ENCODE data around the gene CAMK2D. TPM values are rescaled to one million over a fixed set of nuclear protein-coding genes. Genes with fewer than 3 reads are reported as not detected.
A peak's percentile ranks its signal among the peaks of the same experiment; 100 is the strongest.

CAMK2D gene
- total and polyA plus RNA-seq, 2 donors from 2014 or later, result 9.1 to 34.7 TPM

- no peaks in the 10 kb centered on the region for H3K36me3 ChIP-seq (ENCODE audit: control insufficient read depth in 2 of 3, insufficient read depth in 3 of 3, low read length in 3 of 3)
- peaks cover 0 to 4% (median 2%) of the 10 kb centered on the region in 3 donors for H3K4me1 ChIP-seq (ENCODE audit: control insufficient read depth in 2 of 3, insufficient read depth in 2 of 3, low read depth in 1 of 3, low read length in 3 of 3)
- H3K4me3 ChIP-seq (ENCODE audit: low read length in 3 of 3), result no peak overlapping the region
- H3K9me3 ChIP-seq (ENCODE audit: control insufficient read depth in 2 of 3, insufficient read depth in 1 of 3, low read length in 3 of 3), result no peaks in the 10 kb centered on the region
- H3K27ac ChIP-seq (ENCODE audit: low read depth in 2 of 2, low read length in 2 of 2), result no peak overlapping the region
- TF ChIP-seq CTCF (IDR thresholded peaks at IDR 0.05; ENCODE audit: borderline replicate concordance, extremely low read depth, insufficient read depth), result no peak
- no peak overlapping the region for H3K9ac ChIP-seq (ENCODE audit: low read length in 3 of 3)
- no peaks in the 10 kb centered on the region for H3K27me3 ChIP-seq (ENCODE audit: control insufficient read depth, insufficient read depth, low read length)
- DNase-seq (peak in 1 of 5 donors; percentile 23), FAIRE-seq (peak; percentile 33)
- intact Hi-C loops (cut with DNase I), result no loop called here
Measured at GRCh38 chr4:113575401-113575800, 186.1 kb downstream of the CAMK2D start.

GRCh38 chr4:113574636-113575103, 186.9 kb downstream of the CAMK2D start:
- TF ChIP-seq CTCF (IDR thresholded peaks at IDR 0.05; ENCODE audit: borderline replicate concordance, extremely low read depth, insufficient read depth), result no peak
- Histone ChIP-seq H3K4me3 (ENCODE audit: low read length in 3 of 3) (no peak overlapping the region), H3K27ac (ENCODE audit: low read depth in 2 of 2, low read length in 2 of 2) (peak overlapping the region in 1 of 2 donors; percentile 78), H3K4me1 (ENCODE audit: control insufficient read depth in 2 of 3, insufficient read depth in 2 of 3, low read depth in 1 of 3, low read length in 3 of 3) (peaks cover 0 to 4% (median 2%) of the 10 kb centered on the region in 3 donors), H3K36me3 (ENCODE audit: control insufficient read depth in 2 of 3, insufficient read depth in 3 of 3, low read length in 3 of 3) (no peaks in the 10 kb centered on the region), H3K9me3 (ENCODE audit: control insufficient read depth in 2 of 3, insufficient read depth in 1 of 3, low read length in 3 of 3) (no peaks in the 10 kb centered on the region), H3K9ac (ENCODE audit: low read length in 3 of 3) (no peak overlapping the region), H3K27me3 (ENCODE audit: control insufficient read depth, insufficient read depth, low read length) (no peaks in the 10 kb centered on the region)
- peak in 2 of 5 donors; percentile 66 to 83 for DNase-seq
- FAIRE-seq, result no peak
- intact Hi-C loops (cut with DNase I), result no loop called here

- no peak for FAIRE-seq
- no peaks in the 10 kb centered on the region for H3K36me3 ChIP-seq (ENCODE audit: control insufficient read depth in 2 of 3, insufficient read depth in 3 of 3, low read length in 3 of 3)
- H3K9ac ChIP-seq (ENCODE audit: low read length in 3 of 3), result no peak overlapping the region
- intact Hi-C loops (cut with DNase I), result no loop called here
- no peak overlapping the region for H3K27ac ChIP-seq (ENCODE audit: low read depth in 2 of 2, low read length in 2 of 2)
- no peak for TF ChIP-seq CTCF (IDR thresholded peaks at IDR 0.05; ENCODE audit: borderline replicate concordance, extremely low read depth, insufficient read depth)
- H3K4me3 ChIP-seq (ENCODE audit: low read length in 3 of 3), result no peak overlapping the region
- no peaks in the 10 kb centered on the region for H3K9me3 ChIP-seq (ENCODE audit: control insufficient read depth in 2 of 3, insufficient read depth in 1 of 3, low read length in 3 of 3)
- H3K27me3 ChIP-seq (ENCODE audit: control insufficient read depth, insufficient read depth, low read length), result no peaks in the 10 kb centered on the region
- no peak for DNase-seq
- peaks cover 0 to 4% (median 2%) of the 10 kb centered on the region in 3 donors for H3K4me1 ChIP-seq (ENCODE audit: control insufficient read depth in 2 of 3, insufficient read depth in 2 of 3, low read depth in 1 of 3, low read length in 3 of 3)
Measured at GRCh38 chr4:113572620-113573019, 188.9 kb downstream of the CAMK2D start.
